HG03342 (cell line): Measurements from ENCODE around the gene BLMH.

Source experiments
- ATAC-seq: cut with Tn5 transposase; IDR thresholded peaks from one replicate; pipeline ENCODE4 v1.9.1; 2021; ENCODE audit warnings: mild to moderate bottlenecking, moderate library complexity; ENCODE audit not compliant: unreplicated experiment

Gene BLMH

GRCh38 chr17:30309591-30309990, 17.8 kb upstream of the BLMH start:
- ATAC-seq: no peak

- no peak for ATAC-seq
Measured at GRCh38 chr17:30308406-30308805, 16.7 kb upstream of the BLMH start.

GRCh38 chr17:30304778-30305177, 13.0 kb upstream of the BLMH start:
- no peak for ATAC-seq

- ATAC-seq: no peak
Measured at GRCh38 chr17:30302241-30302640, 10.5 kb upstream of the BLMH start.

GRCh38 chr17:30300818-30301217, 9.1 kb upstream of the BLMH start:
- no peak for ATAC-seq

- no peak for ATAC-seq
Measured at GRCh38 chr17:30299000-30299399, 7.3 kb upstream of the BLMH start.

GRCh38 chr17:30297715-30298114, 6.0 kb upstream of the BLMH start:
- no peak for ATAC-seq

- no peak for ATAC-seq
Measured at GRCh38 chr17:30296499-30297080, 4.8 kb upstream of the BLMH start.

- ATAC-seq: peak; percentile 25
Measured at GRCh38 chr17:30292286-30292858, 628 bp upstream of the BLMH start.

GRCh38 chr17:30290696-30291542, 825 bp downstream of the BLMH start:
- ATAC-seq: peak; percentile 46

GRCh38 chr17:30290077-30290476, 1.7 kb downstream of the BLMH start:
- ATAC-seq: no peak

- no peak for ATAC-seq
Measured at GRCh38 chr17:30279156-30279555, 12.6 kb downstream of the BLMH start.

GRCh38 chr17:30278032-30278431, 13.7 kb downstream of the BLMH start:
- no peak for ATAC-seq

- ATAC-seq: no peak
Measured at GRCh38 chr17:30275911-30276310, 15.8 kb downstream of the BLMH start.

GRCh38 chr17:30274887-30275286, 16.9 kb downstream of the BLMH start:
- ATAC-seq: no peak

GRCh38 chr17:30273373-30273772, 18.4 kb downstream of the BLMH start:
- ATAC-seq: no peak

- no peak for ATAC-seq
Measured at GRCh38 chr17:30271102-30271501, 20.6 kb downstream of the BLMH start.

GRCh38 chr17:30267625-30268024, 24.1 kb downstream of the BLMH start:
- ATAC-seq: no peak

- no peak for ATAC-seq
Measured at GRCh38 chr17:30263552-30264333, 28.0 kb downstream of the BLMH start.

GRCh38 chr17:30256756-30257506, 34.8 kb downstream of the BLMH start:
- no peak for ATAC-seq

- no peak for ATAC-seq
Measured at GRCh38 chr17:30254150-30254549, 37.6 kb downstream of the BLMH start.
